A549 treated with AZD2906 at 1 μM for 4 hours (cell line): ENCODE measurements around the gene SLC27A4. TPM values are rescaled to one million over a fixed set of nuclear protein-coding genes. Genes with fewer than 3 reads are reported as not detected.

ENCODE experiments used
- total RNA-seq: library from RNA; stranded (reverse); fragments of 200-300 nt; extraction: Qiagen RNA extraction; gene quantifications from 5 replicates; pipeline ENCODE4 v1.2.3, GENCODE V29; 2022

SLC27A4 gene
- total RNA-seq, result 37.3 to 49.5 TPM (median 45.2 TPM) in 5 replicates

DNA sequence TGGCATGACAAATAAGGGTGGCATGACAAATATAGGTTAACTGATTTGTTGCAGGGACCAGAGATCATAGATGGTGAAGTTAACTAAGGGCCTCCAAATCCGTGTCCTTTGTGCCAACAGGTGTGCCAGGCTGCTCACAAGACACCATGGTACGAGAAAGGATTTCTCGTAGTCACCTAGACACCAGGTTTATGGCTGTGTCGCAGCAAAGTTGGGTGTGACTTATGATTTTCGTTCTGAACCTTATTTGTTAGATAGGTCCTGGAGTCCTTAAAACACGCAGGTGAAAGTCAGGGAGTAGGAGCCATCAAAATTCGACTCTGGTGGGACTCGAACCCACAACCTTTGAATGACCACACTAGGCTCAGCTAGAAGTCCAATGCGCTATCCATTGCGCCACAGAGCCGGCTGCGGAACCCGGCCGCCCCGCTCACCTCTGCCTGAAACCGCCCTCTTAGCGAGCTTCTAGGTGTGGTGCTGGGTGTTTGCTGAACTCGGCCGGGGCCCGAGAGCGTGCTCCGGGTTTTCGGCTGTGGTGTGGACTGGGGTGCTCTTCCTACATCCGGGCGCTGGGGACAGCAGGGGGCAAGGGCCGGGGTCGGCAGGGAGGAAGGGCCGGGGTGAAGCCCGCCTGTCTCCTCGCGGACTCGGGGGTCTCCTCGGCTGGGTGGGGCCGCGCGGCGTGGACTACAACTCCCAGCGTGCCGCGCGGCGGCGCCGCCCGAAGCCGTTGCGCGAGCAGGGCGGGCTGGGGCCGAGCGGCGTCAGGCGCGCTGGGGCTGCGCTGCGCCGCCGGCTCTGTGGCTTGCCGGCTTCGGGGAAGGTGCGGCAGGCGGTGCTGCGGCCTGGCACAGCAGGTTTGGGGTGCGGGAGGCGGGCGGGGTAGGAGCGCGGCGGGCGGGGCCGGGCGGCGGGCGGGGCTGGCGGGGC lies at the start of gene SLC27A4:
SLC27A4 (plus strand) TSS at position 767 of the 930 bp plus-strand sequence. CDS start 2,606 bp downstream, outside the sequence.

DNA sequence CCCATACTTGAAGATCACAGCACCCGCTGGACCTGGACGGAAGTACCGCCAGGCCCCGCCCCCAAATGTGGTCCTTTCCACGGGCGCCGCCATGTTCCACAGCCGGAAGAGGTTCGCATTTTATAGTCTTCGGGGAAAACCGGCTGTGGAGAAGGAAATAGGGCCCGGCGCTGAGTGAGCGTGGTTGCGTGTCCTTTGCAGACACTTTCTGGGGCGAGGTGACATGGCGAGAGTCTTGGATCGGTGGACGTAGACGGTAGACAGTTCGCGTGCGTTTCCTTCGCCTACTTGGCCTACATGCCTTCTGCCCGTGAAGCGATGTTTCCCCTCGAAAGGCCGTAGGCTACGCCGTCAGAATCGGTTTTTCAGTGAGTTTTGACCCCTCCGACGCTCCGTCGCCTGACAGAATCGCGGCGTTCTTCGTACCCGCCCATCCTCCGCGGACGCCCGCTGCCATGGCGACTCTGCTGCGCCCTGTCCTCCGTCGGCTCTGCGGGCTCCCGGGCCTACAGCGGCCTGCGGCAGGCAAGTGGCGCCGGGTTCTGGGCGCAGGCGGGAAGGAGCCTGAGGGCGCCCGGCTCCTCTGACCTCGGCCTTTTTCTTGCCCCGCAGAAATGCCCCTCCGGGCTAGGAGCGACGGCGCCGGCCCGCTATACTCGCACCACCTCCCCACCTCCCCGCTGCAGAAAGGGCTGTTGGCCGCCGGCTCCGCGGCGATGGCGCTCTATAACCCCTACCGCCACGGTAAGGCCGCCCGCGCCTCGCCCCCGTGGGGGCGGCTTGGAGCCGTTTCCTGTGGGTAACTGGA lies 17.7 kb upstream of the SLC27A4 start, which contains the start of the genes COQ4 and TRUB2:
COQ4 (plus strand) TSS at position 436 of the 808 bp plus-strand sequence; CDS start at position 456, 20 bp downstream.
TRUB2 (minus strand) TSS at position 44 of the 808 bp plus-strand sequence; CDS start at position 5, 39 bp downstream.

DNA sequence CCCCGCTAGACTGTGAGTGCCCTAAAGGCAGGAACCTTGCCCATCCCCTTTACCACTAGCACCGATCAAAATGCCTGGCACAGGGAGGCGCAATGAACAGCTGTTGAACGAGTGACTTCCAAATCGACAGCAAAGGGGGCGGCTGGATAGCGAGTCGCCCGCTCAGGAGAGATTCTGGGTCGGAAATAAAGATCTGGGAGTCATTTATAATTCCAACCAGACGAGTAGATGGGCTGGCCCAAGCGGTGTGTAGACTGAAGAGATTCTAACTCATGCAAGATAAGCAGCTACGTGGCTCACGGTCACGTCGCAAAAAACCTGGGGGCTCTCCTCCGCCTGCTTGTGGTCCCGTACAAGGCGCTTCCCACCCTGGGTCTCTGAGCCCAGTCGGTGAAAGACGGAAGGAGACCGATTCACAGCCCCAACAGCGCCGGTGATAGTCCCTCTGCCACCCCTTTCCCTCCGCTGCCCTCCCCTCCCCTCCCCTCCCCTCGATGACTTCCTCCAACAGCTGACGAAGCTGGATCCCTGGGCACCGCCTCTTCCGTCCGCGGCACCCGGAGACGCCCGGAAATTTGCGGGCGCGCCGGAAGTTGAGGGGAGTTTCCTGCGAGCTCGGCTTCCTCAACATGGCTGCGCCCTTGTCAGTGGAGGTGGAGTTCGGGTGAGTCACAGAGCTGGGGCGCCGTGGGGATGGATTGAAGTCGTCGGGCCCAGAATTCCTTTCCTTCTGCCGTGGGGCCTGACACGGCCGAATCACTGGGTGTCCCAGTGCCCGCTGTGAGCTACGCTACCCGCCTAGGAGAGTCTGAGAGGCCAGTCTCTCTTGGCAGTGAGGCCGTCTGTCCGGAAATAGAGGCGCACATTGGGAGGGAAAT lies 30.7 kb downstream of the SLC27A4 start, which contains the start of gene URM1:
URM1 (plus strand) TSS at position 623 of the 878 bp plus-strand sequence; CDS start at position 630, 7 bp downstream.

Other genes with a start within 250 kb of the SLC27A4 start
- 78.5 to 99.8 TPM (median 99.1 TPM) in 5 replicates for gene PTGES2, start 212.8 kb upstream of the SLC27A4 start, total RNA-seq
- gene LCN2, start 191.1 kb upstream of the SLC27A4 start, total RNA-seq, result 3.3 to 6.9 TPM (median 3.6 TPM) in 5 replicates
- gene BBLN, start 180.3 kb upstream of the SLC27A4 start, total RNA-seq, result 39.5 to 74.4 TPM (median 67.3 TPM) in 5 replicates
- gene CIZ1, start 149.0 kb upstream of the SLC27A4 start, total RNA-seq, result 64.7 to 91.5 TPM (median 81.8 TPM) in 5 replicates
- 78.9 to 89.5 TPM (median 83.5 TPM) in 5 replicates for gene DNM1, start 137.1 kb upstream of the SLC27A4 start, total RNA-seq
- 43.1 to 47.7 TPM (median 46.4 TPM) in 5 replicates for gene GOLGA2, start 64.5 kb upstream of the SLC27A4 start, total RNA-seq
- gene SWI5, start 64.3 kb upstream of the SLC27A4 start, total RNA-seq, result 36.5 to 45.8 TPM (median 43.0 TPM) in 5 replicates
- 40.9 to 49.1 TPM (median 46.8 TPM) in 5 replicates for gene TRUB2, start 18.1 kb upstream of the SLC27A4 start, total RNA-seq
- gene COQ4, start 17.7 kb upstream of the SLC27A4 start, total RNA-seq, result 52.2 to 61.8 TPM (median 58.9 TPM) in 5 replicates
- gene URM1, start 30.8 kb downstream of the SLC27A4 start, total RNA-seq, result 68.1 to 87.1 TPM (median 84.3 TPM) in 5 replicates
- gene CERCAM, start 80.3 kb downstream of the SLC27A4 start, total RNA-seq, result 34.2 to 41.0 TPM (median 36.2 TPM) in 5 replicates
- 21.7 to 26.4 TPM (median 23.6 TPM) in 5 replicates for gene ODF2, start 115.5 kb downstream of the SLC27A4 start, total RNA-seq
- 26.5 to 29.0 TPM (median 28.3 TPM) in 5 replicates for gene GLE1, start 164.2 kb downstream of the SLC27A4 start, total RNA-seq
- 129 to 153 TPM (median 147 TPM) in 5 replicates for gene SPTAN1, start 212.1 kb downstream of the SLC27A4 start, total RNA-seq